H9 (cell line): ENCODE measurements around the gene TRAT1. TPM values are rescaled to one million over a fixed set of nuclear protein-coding genes. Genes with fewer than 3 reads are reported as not detected.

Experiments
- DNase-seq: peaks from one replicate; pipeline ENCODE4 v3.0.0-alpha.2; 2017
- H2AFZ ChIP-seq: one replicate; pipeline ENCODE4 v1.6.1; 2013; ENCODE audit warnings: mild to moderate bottlenecking, low read length, control low read depth, moderate library complexity
- H2AK5ac ChIP-seq: 2 replicates; pipeline ENCODE4 v1.6.1; 2013; ENCODE audit warnings: low read length, control low read depth, mixed read lengths; ENCODE audit not compliant: insufficient read length
- H2BK120ac ChIP-seq: one replicate; pipeline ENCODE4 v1.6.1; 2013; ENCODE audit warnings: low read depth, mild to moderate bottlenecking, low read length, control low read depth, inconsistent platforms; ENCODE audit not compliant: poor library complexity, severe bottlenecking
- H2BK12ac ChIP-seq: 2 replicates; pipeline ENCODE4 v1.6.1; 2013; ENCODE audit warnings: low read length, control low read depth, mixed read lengths, low read depth; ENCODE audit not compliant: insufficient read length
- H2BK15ac ChIP-seq: 2 replicates; pipeline ENCODE4 v1.6.1; 2013; ENCODE audit warnings: low read depth, low read length, control low read depth
- H2BK20ac ChIP-seq: one replicate; pipeline ENCODE4 v1.6.1; 2013; ENCODE audit warnings: low read depth, mild to moderate bottlenecking, low read length, control low read depth, inconsistent platforms; ENCODE audit not compliant: poor library complexity, severe bottlenecking
- H2BK5ac ChIP-seq: 2 replicates; pipeline ENCODE4 v1.6.1; 2013; ENCODE audit warnings: low read length, control low read depth, mixed read lengths; ENCODE audit not compliant: insufficient read length
- H3K14ac ChIP-seq: 2 replicates; pipeline ENCODE4 v1.6.1; 2013; ENCODE audit warnings: low read length, control low read depth; ENCODE audit not compliant: insufficient read depth
- H3K18ac ChIP-seq: 2 replicates; pipeline ENCODE4 v1.6.1; 2013; ENCODE audit warnings: low read depth, mild to moderate bottlenecking, mixed read lengths, low read length, control low read depth; ENCODE audit not compliant: insufficient read length
- H3K23ac ChIP-seq: 2 replicates; pipeline ENCODE4 v1.6.1; 2013; ENCODE audit warnings: low read length, control low read depth, mixed read lengths, low read depth; ENCODE audit not compliant: insufficient read length
- H3K23me2 ChIP-seq: 2 replicates; pipeline ENCODE4 v1.6.1; 2013; ENCODE audit warnings: low read depth, mild to moderate bottlenecking, mixed read lengths, low read length, control low read depth; ENCODE audit not compliant: insufficient read length, poor library complexity, severe bottlenecking
- H3K27ac ChIP-seq: 2 replicates; pipeline ENCODE4 v1.5.1; 2013; ENCODE audit warnings: low read length, control low read depth, mixed read lengths, low read depth; ENCODE audit not compliant: insufficient read length
- H3K27me3 ChIP-seq: 2 replicates; pipeline ENCODE4 v1.6.1; 2013; ENCODE audit warnings: low read length, control low read depth, inconsistent platforms; ENCODE audit not compliant: insufficient read depth
- H3K4ac ChIP-seq: 2 replicates; pipeline ENCODE4 v1.6.1; 2013; ENCODE audit warnings: low read depth, mild to moderate bottlenecking, control low read depth, inconsistent platforms, low read length, moderate library complexity
- H3K4me1 ChIP-seq: 2 replicates; pipeline ENCODE4 v1.6.1; 2013; ENCODE audit warnings: low read length, control low read depth, inconsistent platforms; ENCODE audit not compliant: insufficient read depth
- H3K4me2 ChIP-seq: 2 replicates; pipeline ENCODE4 v1.6.1; 2013; ENCODE audit warnings: low read length, control low read depth, mixed read lengths; ENCODE audit not compliant: insufficient read length, insufficient read depth
- H3K56ac ChIP-seq: 2 replicates; pipeline ENCODE4 v1.6.1; 2013; ENCODE audit warnings: low read depth, mild to moderate bottlenecking, mixed read lengths, low read length, control low read depth; ENCODE audit not compliant: insufficient read length
- H3K79me1 ChIP-seq: 2 replicates; pipeline ENCODE4 v1.6.1; 2013; ENCODE audit warnings: low read depth, mild to moderate bottlenecking, moderate library complexity, low read length, control low read depth, inconsistent platforms; ENCODE audit not compliant: insufficient read depth, poor library complexity, severe bottlenecking
- H3K79me2 ChIP-seq: 2 replicates; pipeline ENCODE4 v1.6.1; 2013; ENCODE audit warnings: low read length, control low read depth, inconsistent platforms; ENCODE audit not compliant: insufficient read depth
- H3K9ac ChIP-seq: 2 replicates; pipeline ENCODE4 v1.6.1; 2013; ENCODE audit warnings: low read length, control low read depth, mixed read lengths; ENCODE audit not compliant: insufficient read length; ENCODE audit errors: extremely low read depth
- H3K9me3 ChIP-seq: one replicate; pipeline ENCODE4 v1.6.1; 2013; ENCODE audit warnings: low read depth, low read length, inconsistent platforms; ENCODE audit not compliant: control insufficient read depth
- H3T11ph ChIP-seq: one replicate; pipeline ENCODE4 v1.6.1; 2013; ENCODE audit warnings: mild to moderate bottlenecking, low read length, control low read depth, inconsistent platforms
- H4K20me1 ChIP-seq: one replicate; pipeline ENCODE4 v1.6.1; 2013; ENCODE audit not compliant: control insufficient read depth, insufficient read length, insufficient read depth
- H4K5ac ChIP-seq: 2 replicates; pipeline ENCODE4 v1.6.1; 2013; ENCODE audit warnings: low read depth, mild to moderate bottlenecking, mixed read lengths, low read length, control low read depth; ENCODE audit not compliant: insufficient read length
- H4K8ac ChIP-seq: replicated peaks from 2 replicates; pipeline ENCODE4 v1.6.1; 2013; ENCODE audit warnings: low read length, control low read depth, mixed read lengths, low read depth; ENCODE audit not compliant: insufficient read length
- H4K91ac ChIP-seq: 2 replicates; pipeline ENCODE4 v1.6.1; 2013; ENCODE audit warnings: low read depth, mild to moderate bottlenecking, moderate library complexity, mixed read lengths, low read length, control low read depth; ENCODE audit not compliant: insufficient read length
- H3K27ac Mint-ChIP-seq, 3 experiments: 2 replicates in 2 of 3; 3 replicates in 1 of 3; pipeline ENCODE4 v1.8.0; 2020 to 2021; ENCODE audit warnings: mixed read lengths in 3 of 3, mild to moderate bottlenecking in 1 of 3, moderate library complexity in 1 of 3
- H3K27me3 Mint-ChIP-seq: 2 replicates; pipeline ENCODE4 v1.8.0; 2021; ENCODE audit warnings: low read depth, mild to moderate bottlenecking, moderate library complexity, mixed read lengths
- H3K36me3 Mint-ChIP-seq, 3 experiments: 2 replicates in 2 of 3; 3 replicates in 1 of 3; pipeline ENCODE4 v1.8.0; 2020 to 2021; ENCODE audit warnings: low read depth in 3 of 3, mixed read lengths in 3 of 3; ENCODE audit not compliant: insufficient read depth in 1 of 3
- H3K4me1 Mint-ChIP-seq, 2 experiments: 2 replicates each; pipeline ENCODE4 v1.8.0; 2020; ENCODE audit warnings: mixed read lengths in 2 of 2
- H3K4me3 Mint-ChIP-seq, 2 experiments: 2 replicates in 1 of 2; 3 replicates in 1 of 2; pipeline ENCODE4 v1.8.0; 2020 to 2021; ENCODE audit warnings: mild to moderate bottlenecking in 2 of 2, mixed read lengths in 2 of 2, moderate library complexity in 1 of 2
- H3K9me3 Mint-ChIP-seq, 2 experiments: 2 replicates in 1 of 2; 3 replicates in 1 of 2; pipeline ENCODE4 v1.8.0; 2020; ENCODE audit warnings: mild to moderate bottlenecking in 2 of 2, mixed read lengths in 2 of 2, moderate library complexity in 1 of 2
- WGBS: extraction: QIAGEN DNeasy Blood & Tissue Kit; methylation state at CpG from one replicate; pipeline ENCODE4 v1.1.7; 2013; ENCODE audit warnings: missing lambda C conversion rate, low lambda C conversion rate, mixed read lengths; ENCODE audit not compliant: insufficient read length; ENCODE audit errors: extremely low coverage; 5-methylcytosine and 5-hydroxymethylcytosine counted together
- total RNA-seq: library from RNA; stranded (reverse); gene quantifications from 2 replicates; pipeline ENCODE4 v1.2.1, GENCODE V29; 2021
- TF ChIP-seq, protein P1 (sequence below): fragments of 200-600 bp; sonication (generic); conservative IDR thresholded peaks from 3 replicates; pipeline ENCODE4 v1.8.0; 2021; ENCODE audit warnings: antibody characterized with exemption, mild to moderate bottlenecking

TRAT1 gene
- total RNA-seq, 1 experiment from 2014 or later, result not detected

DNA sequence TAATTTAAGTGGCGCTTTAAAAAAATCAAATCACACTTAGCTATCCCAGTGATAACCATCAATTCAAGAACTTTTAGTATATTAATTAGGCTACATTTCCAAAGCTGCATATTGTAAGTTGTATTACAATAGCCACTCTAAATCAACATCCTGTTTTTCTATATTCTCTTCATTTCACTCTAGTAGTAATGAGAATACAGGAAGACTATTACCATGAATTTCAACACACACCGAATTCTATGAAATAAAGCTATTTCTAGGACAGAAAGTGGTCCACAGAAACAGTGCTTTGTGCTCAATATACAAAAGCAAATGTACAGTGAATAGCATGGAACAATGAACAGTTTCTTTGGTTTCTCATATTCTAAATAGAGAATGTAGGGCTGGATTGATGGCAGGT is 24.6 kb downstream of the TRAT1 start:
- Histone ChIP-seq H3K23me2 (no peaks in the 10 kb centered on the region), H3K4me1 (no peaks in the 10 kb centered on the region), H2AK5ac (no peak overlapping the region), H2BK120ac (no peak overlapping the region), H4K8ac (no peak overlapping the region), H3K56ac (no peak overlapping the region), H4K91ac (no peak overlapping the region), H3K79me1 (no peaks in the 10 kb centered on the region), H3K27me3 (no peaks in the 10 kb centered on the region), H4K5ac (no peak overlapping the region), H2BK5ac (no peak overlapping the region), H3K4ac (no peak overlapping the region), H3K27ac (no peak overlapping the region), H3K14ac (no peak overlapping the region), H3K18ac (no peak overlapping the region), H2AFZ (no peak overlapping the region), H2BK20ac (no peak overlapping the region), H3K23ac (no peak overlapping the region), H3K4me2 (no peak overlapping the region), H2BK12ac (no peak overlapping the region), H3T11ph (no peak overlapping the region), H3K79me2 (no peaks in the 10 kb centered on the region), H4K20me1 (no peaks in the 10 kb centered on the region), H2BK15ac (no peak overlapping the region), H3K9ac (no peak overlapping the region), H3K9me3 (no peaks in the 10 kb centered on the region)
- H3K4me3 Mint-ChIP-seq, result no peak overlapping the region
- no peaks in the 10 kb centered on the region for H3K9me3 Mint-ChIP-seq
- WGBS, result no CpG with 5 or more reads among the region's 2 CpGs
- TF ChIP-seq, protein P1, sequence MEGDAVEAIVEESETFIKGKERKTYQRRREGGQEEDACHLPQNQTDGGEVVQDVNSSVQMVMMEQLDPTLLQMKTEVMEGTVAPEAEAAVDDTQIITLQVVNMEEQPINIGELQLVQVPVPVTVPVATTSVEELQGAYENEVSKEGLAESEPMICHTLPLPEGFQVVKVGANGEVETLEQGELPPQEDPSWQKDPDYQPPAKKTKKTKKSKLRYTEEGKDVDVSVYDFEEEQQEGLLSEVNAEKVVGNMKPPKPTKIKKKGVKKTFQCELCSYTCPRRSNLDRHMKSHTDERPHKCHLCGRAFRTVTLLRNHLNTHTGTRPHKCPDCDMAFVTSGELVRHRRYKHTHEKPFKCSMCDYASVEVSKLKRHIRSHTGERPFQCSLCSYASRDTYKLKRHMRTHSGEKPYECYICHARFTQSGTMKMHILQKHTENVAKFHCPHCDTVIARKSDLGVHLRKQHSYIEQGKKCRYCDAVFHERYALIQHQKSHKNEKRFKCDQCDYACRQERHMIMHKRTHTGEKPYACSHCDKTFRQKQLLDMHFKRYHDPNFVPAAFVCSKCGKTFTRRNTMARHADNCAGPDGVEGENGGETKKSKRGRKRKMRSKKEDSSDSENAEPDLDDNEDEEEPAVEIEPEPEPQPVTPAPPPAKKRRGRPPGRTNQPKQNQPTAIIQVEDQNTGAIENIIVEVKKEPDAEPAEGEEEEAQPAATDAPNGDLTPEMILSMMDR, result no peak
- no peak overlapping the region for H3K27ac Mint-ChIP-seq
- no peaks in the 10 kb centered on the region for H3K4me1 Mint-ChIP-seq
- no peaks in the 10 kb centered on the region for H3K27me3 Mint-ChIP-seq
- no peaks in the 10 kb centered on the region for H3K36me3 Mint-ChIP-seq
- DNase-seq, result no peak
